ENCODE measurements around the gene TECTA.

The TECTA gene

GRCh38 chr11:121100943-121101342, at the start of gene TECTA:
TSS of gene TECTA (plus strand) at chr11:121101243. CDS start at chr11:121102666, 1,423 bp downstream.
- DNase-seq (ENCODE audit: low read depth), result no peak

- no peak for DNase-seq (ENCODE audit: low read depth)
These were observed 47.8 kb upstream of the TECTA start for GRCh38 chr11:121053244-121053643.

GRCh38 chr11:121054266-121054665, 46.8 kb upstream of the TECTA start:
- DNase-seq (ENCODE audit: low read depth), result no peak

- DNase-seq (ENCODE audit: low read depth), result no peak
These were observed 46.0 kb upstream of the TECTA start for GRCh38 chr11:121055076-121055475.

- DNase-seq (ENCODE audit: low read depth), result no peak
These were observed 43.1 kb upstream of the TECTA start for GRCh38 chr11:121057922-121058321.

- no peak for DNase-seq (ENCODE audit: low read depth)
These were observed 42.1 kb upstream of the TECTA start for GRCh38 chr11:121058941-121059340.

GRCh38 chr11:121059605-121060004, 41.4 kb upstream of the TECTA start:
- no peak for DNase-seq (ENCODE audit: low read depth)

GRCh38 chr11:121063728-121064127, 37.3 kb upstream of the TECTA start:
- DNase-seq (ENCODE audit: low read depth), result no peak

- no peak for DNase-seq (ENCODE audit: low read depth)
These were observed 34.4 kb upstream of the TECTA start for GRCh38 chr11:121066623-121067022.

- DNase-seq (ENCODE audit: low read depth), result no peak
These were observed 34.0 kb upstream of the TECTA start for GRCh38 chr11:121067026-121067425.

- no peak for DNase-seq (ENCODE audit: low read depth)
These were observed 33.6 kb upstream of the TECTA start for GRCh38 chr11:121067453-121067852.

GRCh38 chr11:121067962-121068647, 32.9 kb upstream of the TECTA start:
- no peak for DNase-seq (ENCODE audit: low read depth)

GRCh38 chr11:121068787-121069186, 32.3 kb upstream of the TECTA start:
- DNase-seq (ENCODE audit: low read depth), result no peak

GRCh38 chr11:121070951-121071845, 29.8 kb upstream of the TECTA start:
- DNase-seq (ENCODE audit: low read depth), result no peak

- no peak for DNase-seq (ENCODE audit: low read depth)
These were observed 29.1 kb upstream of the TECTA start for GRCh38 chr11:121071846-121072450.

- no peak for DNase-seq (ENCODE audit: low read depth)
These were observed 19.7 kb upstream of the TECTA start for GRCh38 chr11:121081321-121081720.

GRCh38 chr11:121082219-121082618, 18.8 kb upstream of the TECTA start:
- no peak for DNase-seq (ENCODE audit: low read depth)

GRCh38 chr11:121082670-121083069, 18.4 kb upstream of the TECTA start:
- DNase-seq (ENCODE audit: low read depth), result no peak

GRCh38 chr11:121086866-121087265, 14.2 kb upstream of the TECTA start:
- no peak for DNase-seq (ENCODE audit: low read depth)

- DNase-seq (ENCODE audit: low read depth), result no peak
These were observed 11.5 kb upstream of the TECTA start for GRCh38 chr11:121089566-121089965.

GRCh38 chr11:121090145-121090721, 10.8 kb upstream of the TECTA start:
- no peak for DNase-seq (ENCODE audit: low read depth)

GRCh38 chr11:121091492-121092152, 9.4 kb upstream of the TECTA start:
- DNase-seq (ENCODE audit: low read depth), result no peak

Data from activated T-cell treated with anti-CD3 and anti-CD28 coated beads for 24 hours (primary cell).